NCI-H345 treated with DMSO at 0.1 percent for 48 hours (cell line): ENCODE results near the gene METRNL.
"Not testable (repeated sequence)": the region's sequence is repeated elsewhere in the genome, so short reads cannot be mapped to it uniquely, and the experiment has no call there.

ENCODE experiments used
- DNase-seq: peaks from one replicate; lab custom pipeline; 2025; ENCODE audit not compliant: unreplicated experiment; lab: John Stamatoyannopoulos, UW

The METRNL gene

DNA sequence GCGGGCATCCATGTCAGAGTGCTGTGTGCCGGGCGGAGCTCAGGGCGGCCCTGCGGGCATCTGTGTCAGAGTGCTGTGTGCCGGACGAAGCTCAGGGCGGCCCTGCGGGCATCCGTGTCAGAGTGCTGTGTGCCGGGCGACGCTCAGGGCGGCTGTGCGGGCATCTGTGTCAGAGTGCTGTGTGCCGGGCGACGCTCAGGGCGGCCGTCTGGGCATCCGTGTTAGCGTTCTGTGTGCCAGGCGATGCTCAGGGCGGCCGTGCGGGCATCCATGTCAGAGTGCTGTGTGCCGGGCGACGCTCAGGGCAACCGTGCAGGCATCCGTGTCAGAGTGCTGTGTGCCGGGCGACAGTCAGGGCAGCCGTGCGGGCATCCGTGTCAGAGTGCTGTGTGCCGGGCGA is 55.0 kb downstream of the METRNL start:
- DNase-seq = not testable (repeated sequence)

DNA sequence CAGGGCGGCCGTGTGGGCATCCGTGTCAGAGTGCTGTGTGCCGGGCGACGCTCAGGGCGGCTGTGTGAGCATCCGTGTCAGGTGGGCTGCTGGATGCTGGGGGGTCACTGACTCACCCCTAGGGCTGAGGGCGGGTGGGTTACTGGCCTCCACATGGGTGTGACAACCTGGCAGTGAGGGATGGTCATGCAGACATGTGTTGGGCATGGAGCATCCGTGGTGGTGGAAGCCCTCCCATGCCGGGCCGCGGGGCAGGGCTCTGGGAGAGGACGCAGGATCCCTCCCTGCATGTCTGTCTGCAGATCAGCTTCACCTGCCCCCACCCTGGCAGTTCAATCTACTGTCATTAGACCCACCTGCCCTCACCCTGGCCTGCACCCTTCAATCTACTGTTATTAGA is 56.3 kb downstream of the METRNL start:
- DNase-seq = no peak

DNA sequence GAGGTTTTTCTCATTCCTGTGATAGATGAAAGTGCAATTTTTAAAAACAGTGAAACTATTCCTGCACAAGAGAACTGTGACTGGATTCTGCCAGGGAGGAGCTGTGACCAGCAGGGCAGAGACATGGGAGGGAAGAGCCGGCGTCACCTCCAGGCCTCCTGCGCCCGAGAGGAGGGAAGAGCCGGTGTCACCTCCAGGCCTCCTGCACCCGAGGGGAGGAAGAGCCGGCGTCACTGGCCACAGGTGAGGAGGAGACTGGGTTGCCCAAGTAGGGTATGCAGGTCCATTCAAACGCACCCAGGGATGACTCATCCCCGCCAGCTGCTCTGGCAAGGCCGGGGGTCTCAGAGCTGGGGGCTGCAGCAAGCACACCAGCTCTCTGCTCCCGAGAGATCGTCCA is 56.7 kb downstream of the METRNL start:
- no peak for DNase-seq

DNA sequence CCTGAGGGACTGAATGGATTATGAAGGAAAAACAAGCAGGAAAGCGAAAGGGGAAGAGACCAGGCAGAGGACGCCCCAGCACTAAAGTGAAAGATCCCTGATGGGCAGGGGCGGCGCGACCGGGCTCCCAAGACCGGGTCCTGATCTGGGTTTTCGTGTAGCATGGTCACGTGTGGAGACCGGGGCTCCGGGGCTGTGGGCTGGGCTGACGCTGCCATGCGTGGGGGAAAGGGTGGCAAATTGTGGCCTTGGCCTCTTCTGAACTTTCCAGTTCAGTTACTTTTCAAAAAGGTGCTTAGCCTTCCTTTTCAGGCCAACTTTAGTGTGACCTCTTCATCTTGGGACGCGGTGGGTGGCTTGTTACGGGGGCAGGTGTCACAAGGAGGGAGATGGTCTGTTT is 57.5 kb downstream of the METRNL start:
- DNase-seq = no peak

DNA sequence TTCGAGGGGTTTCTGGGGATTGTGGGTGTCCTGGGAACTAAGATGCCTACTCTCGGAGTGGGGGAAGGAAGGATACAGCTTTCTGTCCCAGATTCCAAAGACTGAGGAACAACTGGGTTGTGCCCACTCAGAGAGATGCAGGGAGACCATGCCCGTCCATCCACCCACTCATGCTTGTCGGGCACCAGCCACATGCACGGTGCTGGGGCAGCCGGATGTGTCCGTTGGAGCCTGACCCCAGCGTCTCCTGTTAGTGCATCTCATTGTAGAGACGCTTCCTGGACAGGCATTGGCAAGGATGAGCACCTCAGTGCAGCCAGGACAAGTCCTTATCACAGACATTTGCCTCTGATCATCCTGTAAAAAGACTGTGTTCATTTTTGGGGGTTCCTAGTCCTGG is 58.1 kb downstream of the METRNL start:
- no peak for DNase-seq

DNA sequence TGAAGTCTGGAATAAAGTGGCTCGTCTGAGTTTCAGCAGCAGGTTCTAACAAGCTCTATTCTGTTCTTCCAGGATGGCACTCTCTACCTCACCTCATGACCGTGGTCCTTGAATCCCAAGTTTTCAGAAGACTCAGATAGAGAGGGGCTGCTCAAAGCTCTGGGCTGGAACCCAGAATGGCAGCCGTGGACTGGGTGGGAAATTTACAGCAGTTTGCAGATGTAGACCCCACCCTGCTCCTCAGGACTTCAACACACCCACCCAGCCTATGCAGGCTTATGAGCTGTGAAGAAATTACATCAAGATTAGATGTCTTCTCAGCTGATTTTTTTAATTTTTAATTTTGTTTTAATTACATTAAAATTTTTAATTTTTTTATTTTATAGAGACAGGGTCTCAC is 59.4 kb downstream of the METRNL start:
- no peak for DNase-seq

DNA sequence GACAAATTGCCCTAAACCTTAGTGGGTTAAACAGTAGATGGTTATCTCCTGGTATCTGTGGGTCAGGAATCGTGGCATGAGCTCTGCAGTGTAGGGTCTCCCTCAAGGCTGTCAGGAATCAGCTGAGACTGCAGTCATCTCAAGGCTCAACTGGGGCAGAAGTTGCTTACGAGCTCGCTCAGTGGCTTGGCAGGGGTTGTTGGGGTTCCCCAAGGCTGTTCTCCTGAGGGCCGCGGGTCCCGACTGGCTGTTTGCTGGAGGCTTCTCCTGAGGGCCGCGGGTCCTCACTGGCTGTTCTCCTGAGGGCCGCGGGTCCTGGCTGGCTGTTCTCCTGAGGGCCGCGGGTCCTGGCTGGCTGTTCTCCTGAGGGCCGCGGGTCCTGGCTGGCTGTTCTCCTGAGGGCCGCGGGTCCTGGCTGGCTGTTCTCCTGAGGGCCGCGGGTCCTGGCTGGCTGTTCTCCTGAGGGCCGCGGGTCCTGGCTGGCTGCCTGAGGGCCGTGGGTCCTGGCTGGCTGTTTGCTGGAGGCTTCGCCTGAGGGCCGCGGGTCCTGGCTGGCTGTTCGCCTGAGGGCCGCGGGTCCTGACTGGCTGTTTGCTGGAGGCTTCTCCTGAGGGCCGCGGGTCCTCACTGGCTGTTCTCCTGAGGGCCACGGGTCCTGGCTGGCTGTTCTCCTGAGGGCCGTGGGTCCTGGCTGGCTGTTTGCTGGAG is 60.3 kb downstream of the METRNL start:
- not testable (repeated sequence) for DNase-seq

DNA sequence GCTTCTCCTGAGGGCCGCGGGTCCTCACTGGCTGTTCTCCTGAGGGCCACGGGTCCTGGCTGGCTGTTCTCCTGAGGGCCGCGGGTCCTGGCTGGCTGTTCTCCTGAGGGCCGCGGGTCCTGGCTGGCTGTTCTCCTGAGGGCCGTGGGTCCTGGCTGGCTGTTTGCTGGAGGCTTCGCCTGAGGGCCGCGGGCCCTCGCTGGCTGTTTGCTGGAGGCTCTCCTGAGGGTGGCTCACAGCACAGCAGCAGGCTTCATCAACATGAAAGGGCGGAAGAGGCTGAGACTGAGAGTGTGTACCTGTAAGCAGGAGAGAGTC is 60.8 kb downstream of the METRNL start:
- not testable (repeated sequence) for DNase-seq

DNA sequence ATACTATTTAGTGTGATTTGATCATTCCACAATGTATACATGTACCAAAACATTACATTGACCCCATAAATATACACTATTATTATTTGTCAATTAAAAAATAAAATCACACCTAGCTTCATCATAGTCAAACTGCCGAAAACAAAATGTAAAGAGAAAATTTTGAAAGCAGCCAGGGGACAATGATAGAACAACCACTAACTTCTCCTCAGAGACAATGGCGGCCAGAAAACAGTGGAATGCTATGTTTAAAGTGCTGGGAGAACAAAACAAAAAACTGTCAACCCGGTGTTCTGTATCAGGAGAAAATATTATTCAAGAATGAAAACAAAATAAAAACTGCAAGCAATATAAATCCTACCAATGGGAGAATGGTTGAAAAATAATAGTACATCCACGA is 63.2 kb downstream of the METRNL start:
- no peak for DNase-seq

DNA sequence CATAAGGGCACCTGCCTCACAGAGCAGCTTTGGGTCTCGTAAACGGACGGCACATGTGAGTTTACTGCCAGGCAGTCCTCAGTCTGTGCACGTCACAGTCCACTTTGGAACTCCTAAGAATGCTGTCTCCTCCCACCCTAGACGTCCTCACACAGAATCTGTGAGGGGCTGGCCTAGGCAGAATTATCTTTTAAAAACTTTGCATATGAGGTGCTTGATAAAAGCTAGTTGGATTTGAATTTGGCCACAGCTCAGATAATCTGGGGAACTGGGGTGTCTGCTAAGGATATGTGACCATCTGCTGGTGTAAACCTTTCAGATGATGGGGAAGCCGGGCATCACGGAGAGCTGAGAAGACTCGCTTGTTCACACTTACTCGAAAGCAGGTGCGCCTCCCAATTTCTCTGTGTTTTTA is 64.4 kb downstream of the METRNL start:
- no peak for DNase-seq
